ENCODE results near the gene FAM184A. TPM values are rescaled to one million over a fixed set of nuclear protein-coding genes. Genes with fewer than 3 reads are reported as not detected.
A peak's percentile ranks its signal among the peaks of the same experiment; 100 is the strongest.

Gene FAM184A
- total RNA-seq, 3 donors from 2014 or later, result 8.6 to 10.9 (median 10.4) TPM

GRCh38 chr6:119052987-119053386, 25.5 kb downstream of the FAM184A start:
- Mint-ChIP-seq H3K4me3 (no peak overlapping the region), H3K27me3 (ENCODE audit: low read depth) (no peaks in the 10 kb centered on the region), H3K36me3 (ENCODE audit: insufficient read depth) (peaks cover 4% of the 10 kb centered on the region), H3K9me3 (peaks cover 11% of the 10 kb centered on the region), H3K4me1 (ENCODE audit: low read depth) (peaks cover 15% of the 10 kb centered on the region)
- peak; percentile 34 to 41 for ATAC-seq
- no peak for DNase-seq

- H3K36me3 Mint-ChIP-seq (ENCODE audit: insufficient read depth), result peaks cover 4% of the 10 kb centered on the region
- H3K27me3 Mint-ChIP-seq (ENCODE audit: low read depth), result no peaks in the 10 kb centered on the region
- ATAC-seq, result peak; percentile 67 to 83
- H3K4me3 Mint-ChIP-seq, result no peak overlapping the region
- peaks cover 11% of the 10 kb centered on the region for H3K9me3 Mint-ChIP-seq
- H3K4me1 Mint-ChIP-seq (ENCODE audit: low read depth), result peaks cover 15% of the 10 kb centered on the region
- no peak for DNase-seq
These were observed 26.1 kb downstream of the FAM184A start for GRCh38 chr6:119052292-119052889.

- no peaks in the 10 kb centered on the region for H3K36me3 Mint-ChIP-seq (ENCODE audit: insufficient read depth)
- H3K27me3 Mint-ChIP-seq (ENCODE audit: low read depth), result peaks cover 3% of the 10 kb centered on the region
- no peak overlapping the region for H3K4me3 Mint-ChIP-seq
- no peaks in the 10 kb centered on the region for H3K9me3 Mint-ChIP-seq
- no peak for ATAC-seq
- no peak for DNase-seq
- peaks cover 12% of the 10 kb centered on the region for H3K4me1 Mint-ChIP-seq (ENCODE audit: low read depth)
These were observed 34.2 kb downstream of the FAM184A start for GRCh38 chr6:119044255-119044654.

- DNase-seq (no peak), ATAC-seq (peak; percentile 48 to 66)
- Mint-ChIP-seq H3K36me3 (ENCODE audit: insufficient read depth) (no peaks in the 10 kb centered on the region), H3K4me3 (no peak overlapping the region), H3K9me3 (no peaks in the 10 kb centered on the region), H3K27me3 (ENCODE audit: low read depth) (peaks cover 3% of the 10 kb centered on the region), H3K4me1 (ENCODE audit: low read depth) (peaks cover 12% of the 10 kb centered on the region)
These were observed 34.7 kb downstream of the FAM184A start for GRCh38 chr6:119043783-119044182.

- Mint-ChIP-seq H3K4me1 (ENCODE audit: low read depth) (peaks cover 12% of the 10 kb centered on the region), H3K36me3 (ENCODE audit: insufficient read depth) (no peaks in the 10 kb centered on the region), H3K27me3 (ENCODE audit: low read depth) (peaks cover 3% of the 10 kb centered on the region), H3K4me3 (no peak overlapping the region), H3K9me3 (no peaks in the 10 kb centered on the region)
- no peak for DNase-seq
- peak; percentile 86 to 88 for ATAC-seq
These were observed 35.2 kb downstream of the FAM184A start for GRCh38 chr6:119043265-119043664.

- ATAC-seq, result no peak
- Mint-ChIP-seq H3K36me3 (ENCODE audit: insufficient read depth) (no peaks in the 10 kb centered on the region), H3K9me3 (no peaks in the 10 kb centered on the region), H3K4me1 (ENCODE audit: low read depth) (peaks cover 9% of the 10 kb centered on the region), H3K4me3 (no peak overlapping the region), H3K27me3 (ENCODE audit: low read depth) (peaks cover 3% of the 10 kb centered on the region)
- DNase-seq, result no peak
These were observed 37.8 kb downstream of the FAM184A start for GRCh38 chr6:119040636-119041035.

GRCh38 chr6:119040229-119040628, 38.2 kb downstream of the FAM184A start:
- ATAC-seq (no peak), DNase-seq (no peak)
- no peaks in the 10 kb centered on the region for H3K36me3 Mint-ChIP-seq (ENCODE audit: insufficient read depth)
- peaks cover under 1% of the 10 kb centered on the region for H3K27me3 Mint-ChIP-seq (ENCODE audit: low read depth)
- no peaks in the 10 kb centered on the region for H3K9me3 Mint-ChIP-seq
- no peak overlapping the region for H3K4me3 Mint-ChIP-seq
- H3K4me1 Mint-ChIP-seq (ENCODE audit: low read depth), result peaks cover 9% of the 10 kb centered on the region

GRCh38 chr6:119037941-119038623, 40.4 kb downstream of the FAM184A start:
- Mint-ChIP-seq H3K27me3 (ENCODE audit: low read depth) (no peaks in the 10 kb centered on the region), H3K4me1 (ENCODE audit: low read depth) (peaks cover 1% of the 10 kb centered on the region), H3K36me3 (ENCODE audit: insufficient read depth) (no peaks in the 10 kb centered on the region), H3K9me3 (no peaks in the 10 kb centered on the region), H3K4me3 (no peak overlapping the region)
- ATAC-seq (no peak), DNase-seq (no peak)

- Mint-ChIP-seq H3K27me3 (ENCODE audit: low read depth) (no peaks in the 10 kb centered on the region), H3K9me3 (no peaks in the 10 kb centered on the region), H3K4me1 (ENCODE audit: low read depth) (no peaks in the 10 kb centered on the region), H3K4me3 (no peak overlapping the region), H3K36me3 (ENCODE audit: insufficient read depth) (no peaks in the 10 kb centered on the region)
- ATAC-seq (no peak), DNase-seq (no peak)
These were observed 41.2 kb downstream of the FAM184A start for GRCh38 chr6:119037264-119037663.

- H3K4me3 Mint-ChIP-seq, result no peak overlapping the region
These were observed 42.4 kb downstream of the FAM184A start for GRCh38 chr6:119036081-119036480.

GRCh38 chr6:119035459-119035858, 43.0 kb downstream of the FAM184A start:
- no peak overlapping the region for H3K4me3 Mint-ChIP-seq
- DNase-seq, result no peak
- no peaks in the 10 kb centered on the region for H3K9me3 Mint-ChIP-seq
- H3K4me1 Mint-ChIP-seq (ENCODE audit: low read depth), result no peaks in the 10 kb centered on the region
- H3K27me3 Mint-ChIP-seq (ENCODE audit: low read depth), result no peaks in the 10 kb centered on the region
- no peaks in the 10 kb centered on the region for H3K36me3 Mint-ChIP-seq (ENCODE audit: insufficient read depth)
- no peak for ATAC-seq

More at GRCh38 chr6:119036081-119036480, 42.4 kb downstream of the FAM184A start:
- Mint-ChIP-seq H3K36me3 (ENCODE audit: insufficient read depth) (no peaks in the 10 kb centered on the region), H3K4me1 (ENCODE audit: low read depth) (no peaks in the 10 kb centered on the region), H3K9me3 (no peaks in the 10 kb centered on the region), H3K27me3 (ENCODE audit: low read depth) (no peaks in the 10 kb centered on the region)
- ATAC-seq, result no peak
- DNase-seq, result no peak

- Mint-ChIP-seq H3K27me3 (ENCODE audit: low read depth) (no peaks in the 10 kb centered on the region), H3K4me3 (no peak overlapping the region), H3K4me1 (ENCODE audit: low read depth) (no peaks in the 10 kb centered on the region), H3K9me3 (no peaks in the 10 kb centered on the region), H3K36me3 (ENCODE audit: insufficient read depth) (no peaks in the 10 kb centered on the region)
- ATAC-seq, result no peak
- DNase-seq, result no peak
These were observed 43.5 kb downstream of the FAM184A start for GRCh38 chr6:119034827-119035458.

GRCh38 chr6:119032428-119032827, 46.0 kb downstream of the FAM184A start:
- Mint-ChIP-seq H3K4me1 (ENCODE audit: low read depth) (no peaks in the 10 kb centered on the region), H3K9me3 (no peaks in the 10 kb centered on the region), H3K36me3 (ENCODE audit: insufficient read depth) (no peaks in the 10 kb centered on the region), H3K27me3 (ENCODE audit: low read depth) (no peaks in the 10 kb centered on the region), H3K4me3 (no peak overlapping the region)
- no peak for ATAC-seq
- DNase-seq, result no peak

GRCh38 chr6:119030759-119031158, 47.7 kb downstream of the FAM184A start:
- Mint-ChIP-seq H3K36me3 (ENCODE audit: insufficient read depth) (no peaks in the 10 kb centered on the region), H3K27me3 (ENCODE audit: low read depth) (no peaks in the 10 kb centered on the region), H3K4me3 (no peak overlapping the region), H3K4me1 (ENCODE audit: low read depth) (no peaks in the 10 kb centered on the region), H3K9me3 (no peaks in the 10 kb centered on the region)
- no peak for DNase-seq
- no peak for ATAC-seq

GRCh38 chr6:119028091-119028490, 50.4 kb downstream of the FAM184A start:
- ATAC-seq (no peak), DNase-seq (no peak)
- H3K4me1 Mint-ChIP-seq (ENCODE audit: low read depth), result no peaks in the 10 kb centered on the region
- H3K27me3 Mint-ChIP-seq (ENCODE audit: low read depth), result no peaks in the 10 kb centered on the region
- H3K36me3 Mint-ChIP-seq (ENCODE audit: insufficient read depth), result peaks cover 7% of the 10 kb centered on the region
- no peaks in the 10 kb centered on the region for H3K9me3 Mint-ChIP-seq
- H3K4me3 Mint-ChIP-seq, result no peak overlapping the region
